ENCODE measurements around the gene RAB3A. TPM values are rescaled to one million over a fixed set of nuclear protein-coding genes. Genes with fewer than 3 reads are reported as not detected.

The RAB3A gene
- total RNA-seq, 2 donors from 2014 or later, result 0.52 to 8.2 TPM

DNA sequence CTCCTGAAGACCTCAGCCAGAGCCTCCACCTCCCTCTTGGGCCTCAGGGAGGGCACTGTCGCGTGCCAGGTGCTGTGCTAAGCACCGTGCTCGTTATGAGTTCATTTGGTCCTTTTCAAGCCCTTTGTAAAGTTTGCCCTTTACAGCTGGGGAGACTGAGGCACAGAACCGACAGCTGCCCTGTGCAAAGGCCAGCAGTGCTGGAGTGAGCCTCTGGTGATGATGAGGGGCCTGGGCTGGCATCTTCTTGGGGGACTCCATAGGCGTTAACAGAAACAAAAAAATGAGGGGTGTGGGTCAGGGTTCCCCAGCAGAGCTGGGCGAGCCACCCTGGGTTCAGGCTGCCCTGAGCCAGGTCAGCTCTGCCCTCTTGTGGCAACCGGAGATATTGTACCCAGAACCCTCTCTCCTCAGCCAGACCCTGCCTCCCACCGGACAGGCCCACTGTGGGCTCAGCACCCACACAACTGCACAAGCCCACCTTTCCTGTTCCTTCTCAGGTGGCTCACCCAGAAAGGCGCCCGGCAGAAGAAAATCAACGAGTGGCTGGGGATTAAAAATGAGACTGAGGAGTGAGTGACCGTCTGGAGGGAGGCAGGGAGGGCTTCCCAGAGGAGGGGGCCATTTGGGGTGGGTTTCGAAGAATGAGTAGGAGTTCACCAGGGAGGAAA is 35.7 kb downstream of the RAB3A start:
- H3K27me3 ChIP-seq, result no peaks in the 10 kb centered on the region
- TF ChIP-seq, protein P1, sequence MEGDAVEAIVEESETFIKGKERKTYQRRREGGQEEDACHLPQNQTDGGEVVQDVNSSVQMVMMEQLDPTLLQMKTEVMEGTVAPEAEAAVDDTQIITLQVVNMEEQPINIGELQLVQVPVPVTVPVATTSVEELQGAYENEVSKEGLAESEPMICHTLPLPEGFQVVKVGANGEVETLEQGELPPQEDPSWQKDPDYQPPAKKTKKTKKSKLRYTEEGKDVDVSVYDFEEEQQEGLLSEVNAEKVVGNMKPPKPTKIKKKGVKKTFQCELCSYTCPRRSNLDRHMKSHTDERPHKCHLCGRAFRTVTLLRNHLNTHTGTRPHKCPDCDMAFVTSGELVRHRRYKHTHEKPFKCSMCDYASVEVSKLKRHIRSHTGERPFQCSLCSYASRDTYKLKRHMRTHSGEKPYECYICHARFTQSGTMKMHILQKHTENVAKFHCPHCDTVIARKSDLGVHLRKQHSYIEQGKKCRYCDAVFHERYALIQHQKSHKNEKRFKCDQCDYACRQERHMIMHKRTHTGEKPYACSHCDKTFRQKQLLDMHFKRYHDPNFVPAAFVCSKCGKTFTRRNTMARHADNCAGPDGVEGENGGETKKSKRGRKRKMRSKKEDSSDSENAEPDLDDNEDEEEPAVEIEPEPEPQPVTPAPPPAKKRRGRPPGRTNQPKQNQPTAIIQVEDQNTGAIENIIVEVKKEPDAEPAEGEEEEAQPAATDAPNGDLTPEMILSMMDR (IDR thresholded peaks at IDR 0.05), result peak; percentile 52 to 70 (median 63)
- TF ChIP-seq POLR2A (IDR thresholded peaks at IDR 0.05), result no peak
- H3K4me1 ChIP-seq, result peaks cover 5% of the 10 kb centered on the region
- H3K9me3 ChIP-seq, result no peaks in the 10 kb centered on the region
- peak; percentile 67 for ATAC-seq
- H3K36me3 ChIP-seq (replicated peaks in 1 of 2; ENCODE audit: insufficient read depth in 1 of 2, low read depth in 2 of 2), result peaks cover 0 to 2% of the 10 kb centered on the region in 2 donors
- intact Hi-C loops (cut with DNase I), result no loop called here
- no peak overlapping the region for H3K4me3 ChIP-seq
- WGBS, 2 donors, result 60 to 71% methylated on average over 14 of the region's 14 CpGs
- no peak overlapping the region for H3K27ac ChIP-seq
- DNase-seq, result peak in 3 of 4 donors; percentile 42 to 65 (median 55)

DNA sequence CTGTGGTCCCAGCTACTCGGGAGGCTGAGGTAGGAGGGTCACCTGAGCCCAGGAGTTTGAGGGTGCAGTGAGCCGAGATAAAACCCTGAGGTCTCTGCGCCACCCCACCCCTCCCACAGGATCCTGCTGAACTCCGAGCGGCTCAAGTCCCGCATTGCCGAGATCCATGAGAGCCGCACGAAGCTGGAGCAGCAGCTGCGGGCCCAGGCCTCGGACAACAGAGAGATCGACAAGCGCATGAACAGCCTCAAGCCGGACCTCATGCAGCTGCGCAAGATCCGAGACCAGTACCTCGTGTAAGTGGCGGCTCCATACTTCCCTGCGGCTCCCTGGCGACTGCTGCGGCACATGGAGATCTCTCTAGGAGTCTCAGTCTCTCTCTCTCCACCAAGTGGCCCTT is 36.8 kb downstream of the RAB3A start:
- peaks cover 0 to 2% of the 10 kb centered on the region in 2 donors for H3K36me3 ChIP-seq (replicated peaks in 1 of 2; ENCODE audit: insufficient read depth in 1 of 2, low read depth in 2 of 2)
- DNase-seq, result no peak

DNA sequence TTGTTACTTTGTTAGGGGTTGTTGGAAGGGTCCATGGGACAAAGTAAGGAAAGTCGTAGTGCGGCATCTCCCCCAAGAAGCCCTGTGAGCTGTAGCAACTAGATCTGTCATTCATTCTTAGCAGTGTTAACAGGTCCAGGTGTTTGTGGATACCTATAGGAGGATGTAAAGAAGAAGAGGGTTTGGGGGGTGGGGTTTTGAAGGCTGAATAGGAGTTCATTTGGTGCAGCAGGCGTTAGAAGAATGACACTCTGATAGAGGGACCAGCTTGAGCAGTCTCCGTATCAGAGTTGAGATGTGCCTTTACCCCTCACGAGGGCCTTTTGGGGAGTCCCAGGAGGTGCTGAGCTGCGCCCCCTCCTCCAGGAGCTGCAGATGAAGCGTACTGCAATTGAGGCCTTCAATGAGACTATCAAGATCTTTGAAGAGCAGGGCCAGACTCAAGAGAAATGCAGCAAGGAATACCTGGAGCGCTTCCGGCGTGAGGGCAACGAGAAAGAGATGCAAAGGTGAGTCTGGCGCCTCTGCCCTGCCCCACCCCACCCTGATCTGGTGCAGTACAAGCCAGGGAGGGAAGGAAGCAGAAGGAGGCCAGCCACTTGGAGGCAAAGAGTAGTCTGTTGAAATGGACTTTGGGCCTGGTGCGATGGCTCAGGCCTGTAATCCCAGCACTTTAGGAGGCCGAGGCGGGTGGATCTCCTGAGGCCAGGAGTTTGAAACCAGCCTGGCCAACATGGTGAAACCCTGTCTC is 37.9 kb downstream of the RAB3A start:
- H3K9me3 ChIP-seq, result no peaks in the 10 kb centered on the region
- no peak overlapping the region for H3K27ac ChIP-seq
- 94 to 97% methylated on average over 13 to 15 of the region's 15 CpGs for WGBS, 2 donors
- no peak for ATAC-seq
- intact Hi-C loops (cut with DNase I), result no loop called here
- H3K36me3 ChIP-seq (replicated peaks in 1 of 2; ENCODE audit: insufficient read depth in 1 of 2, low read depth in 2 of 2), result peaks cover 0 to 2% of the 10 kb centered on the region in 2 donors
- H3K27me3 ChIP-seq, result no peaks in the 10 kb centered on the region
- H3K4me1 ChIP-seq, result peaks cover 9% of the 10 kb centered on the region
- H3K4me3 ChIP-seq, result no peak overlapping the region
- DNase-seq, result no peak
- TF ChIP-seq, protein P1 (IDR thresholded peaks at IDR 0.05), result no peak
- TF ChIP-seq POLR2A (IDR thresholded peaks at IDR 0.05), result no peak

More for the DNA sequence above, 36.8 kb downstream of the RAB3A start:
- TF ChIP-seq, protein P1 (IDR thresholded peaks at IDR 0.05), result no peak
- TF ChIP-seq POLR2A (IDR thresholded peaks at IDR 0.05), result no peak
- Histone ChIP-seq H3K4me3 (no peak overlapping the region), H3K9me3 (no peaks in the 10 kb centered on the region), H3K27me3 (no peaks in the 10 kb centered on the region), H3K4me1 (peaks cover 5% of the 10 kb centered on the region), H3K27ac (no peak overlapping the region)
- WGBS, 2 donors, result 93 to 94% methylated on average over 11 to 21 of the region's 21 CpGs
- no peak for ATAC-seq
- intact Hi-C loops (cut with DNase I), result no loop called here

DNA sequence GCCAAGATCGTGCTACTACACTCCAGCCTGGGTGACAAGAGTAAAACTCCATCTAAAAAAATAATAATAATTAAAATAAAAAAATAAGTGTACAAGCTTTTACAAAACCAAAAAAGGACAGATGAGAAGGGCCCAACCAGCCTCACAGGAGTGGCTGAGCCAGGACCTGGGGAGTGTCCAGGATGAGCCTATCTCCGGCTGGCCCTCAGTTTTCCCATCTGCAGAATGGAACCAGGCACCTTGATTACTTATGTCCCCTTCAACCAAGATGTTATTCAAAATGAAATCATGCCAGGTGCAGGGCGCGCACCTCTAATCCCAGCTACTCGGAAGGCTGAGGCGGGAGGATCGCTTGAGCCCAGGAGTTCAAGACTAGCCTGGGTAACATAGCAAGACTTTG is 39.8 kb downstream of the RAB3A start:
- H3K36me3 ChIP-seq (replicated peaks in 1 of 2; ENCODE audit: insufficient read depth in 1 of 2, low read depth in 2 of 2), result peaks cover 0 to 2% of the 10 kb centered on the region in 2 donors
- WGBS, 2 donors, result 90 to 98% methylated on average over 7 of the region's 7 CpGs
- H3K27me3 ChIP-seq, result no peaks in the 10 kb centered on the region
- DNase-seq (no peak), ATAC-seq (no peak)
- no peak for TF ChIP-seq POLR2A (IDR thresholded peaks at IDR 0.05)
- TF ChIP-seq, protein P1 (IDR thresholded peaks at IDR 0.05), result no peak
- no peaks in the 10 kb centered on the region for H3K9me3 ChIP-seq
- no peak overlapping the region for H3K27ac ChIP-seq
- intact Hi-C loops (cut with DNase I), result no loop called here
- H3K4me3 ChIP-seq, result no peak overlapping the region
- peaks cover 18% of the 10 kb centered on the region for H3K4me1 ChIP-seq
